ENCODE measurements around the gene LYL1.

The LYL1 gene

GRCh38 chr19:13103581-13104359 is 1.1 kb upstream of the LYL1 start:
- H3K4me3 ChIP-seq (ENCODE audit: low read depth, low read length), result no peak overlapping the region; the same call in 1 of the 2 replicates
- no peak for TF ChIP-seq CTCF (IDR thresholded peaks at IDR 0.05; ENCODE audit: low read depth, low read length)
- DNase-seq, result no peak
- no peaks in the 10 kb centered on the region for H3K9me3 ChIP-seq
- H3K36me3 ChIP-seq, result peaks cover 17% of the 10 kb centered on the region; the same call in 1 of the 2 replicates
- H3K4me1 ChIP-seq, result peaks cover 16% of the 10 kb centered on the region
- H3K27me3 ChIP-seq, result no peaks in the 10 kb centered on the region

- DNase-seq, result no peak
- H3K4me1 ChIP-seq, result peaks cover 16% of the 10 kb centered on the region
- H3K9me3 ChIP-seq, result no peaks in the 10 kb centered on the region
- H3K36me3 ChIP-seq, result peaks cover 10% of the 10 kb centered on the region; the same call in 1 of the 2 replicates
- H3K27me3 ChIP-seq, result no peaks in the 10 kb centered on the region
- peak overlapping the region; percentile 54 for H3K4me3 ChIP-seq (ENCODE audit: low read depth, low read length)
- no peak for TF ChIP-seq CTCF (IDR thresholded peaks at IDR 0.05; ENCODE audit: low read depth, low read length)
Measured at GRCh38 chr19:13102416-13102665, 317 bp downstream of the LYL1 start.

GRCh38 chr19:13101590-13102415 is 855 bp downstream of the LYL1 start:
- 0 out of 2 replicates have a peak, but pooled peaks cover 6% of the 10 kb centered on the region for H3K36me3 ChIP-seq
- no peak for DNase-seq
- H3K9me3 ChIP-seq, result no peaks in the 10 kb centered on the region
- no peak for TF ChIP-seq CTCF (IDR thresholded peaks at IDR 0.05; ENCODE audit: low read depth, low read length)
- no peaks in the 10 kb centered on the region for H3K27me3 ChIP-seq
- H3K4me3 ChIP-seq (ENCODE audit: low read depth, low read length), result peak overlapping the region; percentile 54
- H3K4me1 ChIP-seq, result peaks cover 16% of the 10 kb centered on the region

GRCh38 chr19:13100841-13101589 is 1.6 kb downstream of the LYL1 start:
- H3K4me3 ChIP-seq (ENCODE audit: low read depth, low read length), result no peak overlapping the region; the same call in 1 of the 2 replicates
- no peaks in the 10 kb centered on the region for H3K9me3 ChIP-seq
- no peaks in the 10 kb centered on the region for H3K27me3 ChIP-seq
- H3K36me3 ChIP-seq, result 0 out of 2 replicates have a peak, but pooled peaks cover 6% of the 10 kb centered on the region
- DNase-seq, result no peak
- H3K4me1 ChIP-seq, result peaks cover 19% of the 10 kb centered on the region
- peak; percentile 12; the same call in 1 of the 2 replicates for TF ChIP-seq CTCF (IDR thresholded peaks at IDR 0.05; ENCODE audit: low read depth, low read length)

GRCh38 chr19:13100031-13100588 is 2.5 kb downstream of the LYL1 start:
- Histone ChIP-seq H3K4me1 (peaks cover 25% of the 10 kb centered on the region), H3K9me3 (no peaks in the 10 kb centered on the region), H3K4me3 (ENCODE audit: low read depth, low read length) (no peak overlapping the region), H3K27me3 (no peaks in the 10 kb centered on the region), H3K36me3 (0 out of 2 replicates have a peak, but pooled peaks cover 4% of the 10 kb centered on the region)
- no peak for TF ChIP-seq CTCF (IDR thresholded peaks at IDR 0.05; ENCODE audit: low read depth, low read length)
- no peak for DNase-seq

Measured in BE2C (cell line).